Spleen (tissue), 11 donors: ENCODE data around the gene GJA3. TPM values are rescaled to one million over a fixed set of nuclear protein-coding genes. Genes with fewer than 3 reads are reported as not detected.

Experiments used
- DNase-seq: peaks from one replicate; pipeline ENCODE4 v3.0.0-alpha.2; 2020
- H3K27ac ChIP-seq, 8 donors: fragments of 200-600 bp; sonication (generic) in 7 of 8; 1 replicate in 4 of 8; 2 replicates in 4 of 8; pipeline versions ENCODE4 v1.5.0 to v1.8.0; 2016 to 2021; ENCODE audit warnings: inconsistent platforms in 4 of 8, mild to moderate bottlenecking in 4 of 8, moderate library complexity in 1 of 8
- H3K27me3 ChIP-seq, 7 donors: fragments of 200-600 bp; sonication (generic) in 6 of 7; replicated peaks in 1 of 7; 1 replicate in 4 of 7; 2 replicates in 3 of 7; pipeline versions ENCODE4 v1.5.0 to v1.8.0; 2016 to 2021; ENCODE audit warnings: inconsistent platforms in 3 of 7, mild to moderate bottlenecking in 1 of 7
- H3K36me3 ChIP-seq, 6 donors: fragments of 200-600 bp; sonication (generic) in 5 of 6; 1 replicate in 4 of 6; 2 replicates in 2 of 6; pipeline versions ENCODE4 v1.5.0 to v1.8.0; 2016 to 2021; ENCODE audit warnings: inconsistent platforms in 2 of 6
- H3K4me1 ChIP-seq, 6 donors: fragments of 200-600 bp; sonication (generic) in 5 of 6; 1 replicate in 3 of 6; 2 replicates in 3 of 6; pipeline versions ENCODE4 v1.5.0 to v1.8.0; 2016 to 2021; ENCODE audit warnings: inconsistent platforms in 3 of 6
- H3K4me3 ChIP-seq, 8 donors: fragments of 200-600 bp; sonication (generic) in 7 of 8; 1 replicate in 4 of 8; 2 replicates in 4 of 8; pipeline versions ENCODE4 v1.5.0 to v1.8.0; 2016 to 2021; ENCODE audit warnings: inconsistent platforms in 4 of 8, mild to moderate bottlenecking in 4 of 8, moderate library complexity in 2 of 8
- H3K9me3 ChIP-seq, 8 donors: fragments of 200-600 bp; sonication (generic) in 7 of 8; 1 replicate in 4 of 8; 2 replicates in 4 of 8; pipeline versions ENCODE4 v1.5.0 to v1.8.0; 2016 to 2021; ENCODE audit warnings: inconsistent platforms in 4 of 8
- POLR2A ChIP-seq, 3 donors: fragments of 450-650 bp; IDR thresholded peaks; one replicate each; pipeline ENCODE4 v1.5.1; 2017; ENCODE audit warnings: antibody characterized with exemption in 3 of 3, mild to moderate bottlenecking in 1 of 3
- POLR2AphosphoS5 ChIP-seq, 3 donors: sonication (generic); formaldehyde crosslinking; IDR thresholded peaks; one replicate each; pipeline ENCODE4 v1.5.1; 2017; ENCODE audit warnings: antibody characterized with exemption in 3 of 3
- WGBS, 5 donors: extraction: QIAGEN DNeasy Blood & Tissue Kit in 3 of 5; methylation state at CpG; one replicate each; pipeline versions ENCODE4 v1.1.5 to v1.1.7; 2013 to 2018; 5-methylcytosine and 5-hydroxymethylcytosine counted together
- intact Hi-C: fragments of 100-400 bp; cut with DNase I; formaldehyde crosslinking; loops from one replicate; pipeline ENCODE4 v1.15.0; 2023; ENCODE audit warnings: low total_unique reads
- polyA plus RNA-seq, 3 donors: library from polyadenylated mRNA; stranded (reverse); fragments of 200-250 nt; gene quantifications; one replicate each; pipeline ENCODE4 v1.2.1, GENCODE V29; 2013
- total RNA-seq, 7 donors: library from RNA; depleted of rRNA in 3 of 7; stranded (reverse); fragments of >200 nt in 3 of 7; fragmentation: NEBNext Ultra II Directional in 4 of 7; extraction: Animal tissue kit (Norgen Biotek cat#: 25700) in 4 of 7; gene quantifications; one replicate each; pipeline versions ENCODE4 v1.1.0 to v1.2.1, GENCODE V29; 2016 to 2021
- TF ChIP-seq, protein P1 (sequence below), 11 experiments: fragments of 200-600 bp in 7 of 11; fragments of 450-650 bp in 4 of 11; sonication (generic) in 4 of 11; IDR thresholded peaks in 8 of 11; conservative IDR thresholded peaks in 3 of 11; 1 replicate in 7 of 11; 2 replicates in 4 of 11; pipeline versions ENCODE4 v1.4.0 to v1.8.0; 2016 to 2021; ENCODE audit warnings: antibody characterized with exemption in 11 of 11, inconsistent platforms in 4 of 11, mild to moderate bottlenecking in 1 of 11
- donor health status: healthy with polysubstance abuse.
- donor health status: DM: no; HTN: no; CAD: no; lungs with moderate emphysema.
- donor health status: DM: no; HTN: no; CAD: no.
- donor health status: Bipolar disorder and iron deficiency.
- donor health status: healthy.
- donor health status: DM: no; HTN: no; CAD: no.
- donor health status: DM: yes; HTN: yes; CAD: no.

GJA3 gene
- total and polyA plus RNA-seq, 10 donors = 0.12 to 0.43 (median 0.25) TPM

DNA sequence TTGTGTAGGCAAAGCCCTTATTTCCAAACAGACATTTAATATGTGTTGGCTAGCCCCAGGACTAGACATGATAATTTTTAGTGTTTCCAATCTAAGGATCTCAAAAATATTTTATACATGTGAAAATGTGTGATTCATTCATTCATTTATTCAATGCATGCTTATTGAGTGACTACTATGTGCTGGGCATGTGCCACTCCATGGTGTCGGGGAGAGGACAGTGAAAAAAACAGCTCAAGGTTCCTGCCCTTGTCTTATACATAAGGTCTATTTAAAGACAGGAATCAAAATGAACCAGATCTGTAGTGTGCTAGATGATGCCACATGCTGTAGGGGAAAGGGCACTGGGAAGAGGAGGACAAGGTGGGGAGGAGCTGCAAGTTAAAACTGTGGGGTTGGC lies 36.5 kb downstream of the GJA3 start:
- Histone ChIP-seq H3K4me3 (no peak overlapping the region), H3K36me3 (no peaks in the 10 kb centered on the region), H3K9me3 (no peaks in the 10 kb centered on the region), H3K27ac (no peak overlapping the region), H3K4me1 (peaks cover 12 to 39% (median 21%) of the 10 kb centered on the region in 6 donors), H3K27me3 (peaks cover 0 to 50% (median 26%) of the 10 kb centered on the region in 7 donors)
- no peak for DNase-seq
- WGBS, 5 donors = 82 to 91% (median 83%) methylated on average over 1 of the region's 1 CpG
- intact Hi-C loops = no loop called here
- TF ChIP-seq POLR2AphosphoS5 (IDR thresholded peaks at IDR 0.05) (no peak), POLR2A (IDR thresholded peaks at IDR 0.05) (no peak)
- TF ChIP-seq, protein P1, sequence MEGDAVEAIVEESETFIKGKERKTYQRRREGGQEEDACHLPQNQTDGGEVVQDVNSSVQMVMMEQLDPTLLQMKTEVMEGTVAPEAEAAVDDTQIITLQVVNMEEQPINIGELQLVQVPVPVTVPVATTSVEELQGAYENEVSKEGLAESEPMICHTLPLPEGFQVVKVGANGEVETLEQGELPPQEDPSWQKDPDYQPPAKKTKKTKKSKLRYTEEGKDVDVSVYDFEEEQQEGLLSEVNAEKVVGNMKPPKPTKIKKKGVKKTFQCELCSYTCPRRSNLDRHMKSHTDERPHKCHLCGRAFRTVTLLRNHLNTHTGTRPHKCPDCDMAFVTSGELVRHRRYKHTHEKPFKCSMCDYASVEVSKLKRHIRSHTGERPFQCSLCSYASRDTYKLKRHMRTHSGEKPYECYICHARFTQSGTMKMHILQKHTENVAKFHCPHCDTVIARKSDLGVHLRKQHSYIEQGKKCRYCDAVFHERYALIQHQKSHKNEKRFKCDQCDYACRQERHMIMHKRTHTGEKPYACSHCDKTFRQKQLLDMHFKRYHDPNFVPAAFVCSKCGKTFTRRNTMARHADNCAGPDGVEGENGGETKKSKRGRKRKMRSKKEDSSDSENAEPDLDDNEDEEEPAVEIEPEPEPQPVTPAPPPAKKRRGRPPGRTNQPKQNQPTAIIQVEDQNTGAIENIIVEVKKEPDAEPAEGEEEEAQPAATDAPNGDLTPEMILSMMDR (IDR thresholded peaks at IDR 0.05 in 8 of 11, conservative IDR thresholded peaks at IDR 0.05 in 3 of 11) = no peak

DNA sequence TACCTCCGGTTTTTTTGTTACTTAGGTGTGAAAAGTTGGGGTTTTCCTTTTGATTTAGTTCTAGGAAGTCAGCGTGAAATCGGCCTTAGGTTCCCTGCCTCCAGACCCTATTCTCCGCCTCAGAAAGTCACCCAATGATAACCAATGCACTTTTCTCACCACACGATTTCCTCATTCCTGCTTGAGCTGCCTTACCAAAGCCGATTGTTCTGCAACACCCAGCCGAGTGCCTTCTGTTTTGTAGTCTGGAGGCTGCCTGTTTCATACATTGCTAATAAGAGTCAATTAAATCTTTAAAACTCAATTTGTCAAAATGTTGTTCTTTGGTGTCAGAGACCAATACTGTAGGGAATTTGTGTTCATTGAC lies 39.7 kb downstream of the GJA3 start:
- H3K27ac ChIP-seq = peak overlapping the region in 4 of 8 donors; percentile 69 to 86 (median 74)
- 34 to 57% (median 50%) methylated on average over 7 of the region's 7 CpGs for WGBS, 5 donors

DNA sequence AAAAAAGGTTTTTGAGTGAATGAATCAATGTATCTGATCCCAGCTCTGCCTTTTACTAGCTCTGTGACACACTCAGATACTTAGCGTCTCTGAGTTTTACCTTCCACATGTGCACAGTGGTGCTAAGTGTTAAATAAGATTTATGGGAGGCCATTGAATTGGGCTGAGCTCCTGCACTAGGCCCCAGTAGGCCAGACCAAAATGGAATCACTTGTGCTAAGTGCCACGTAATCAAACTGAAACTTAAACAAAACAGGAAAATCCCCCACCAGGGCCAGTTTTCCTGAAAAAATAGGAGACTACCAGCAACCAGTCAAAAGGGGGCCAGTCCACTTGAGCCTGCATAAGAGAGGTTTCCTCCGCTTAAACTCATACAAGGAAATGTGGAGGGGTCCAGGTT lies 40.9 kb downstream of the GJA3 start:
- DNase-seq = no peak
- Histone ChIP-seq H3K27ac (peak overlapping the region in 6 of 8 donors; percentile 27 to 86 (median 70)), H3K36me3 (no peaks in the 10 kb centered on the region), H3K4me3 (peak overlapping the region in 4 of 8 donors; percentile 28 to 81 (median 36)), H3K4me1 (peaks cover 0 to 29% (median 14%) of the 10 kb centered on the region in 6 donors), H3K27me3 (peaks cover 0 to 24% (median 4%) of the 10 kb centered on the region in 7 donors), H3K9me3 (no peaks in the 10 kb centered on the region)
- intact Hi-C loops = no loop called here
- no peak for TF ChIP-seq POLR2AphosphoS5 (IDR thresholded peaks at IDR 0.05)
- TF ChIP-seq, protein P1 (IDR thresholded peaks at IDR 0.05 in 8 of 11, conservative IDR thresholded peaks at IDR 0.05 in 3 of 11) = no peak
- no peak for TF ChIP-seq POLR2A (IDR thresholded peaks at IDR 0.05)
- 58 to 86% (median 78%) methylated on average over 3 of the region's 3 CpGs for WGBS, 5 donors

More for the DNA sequence above, 39.7 kb downstream of the GJA3 start:
- H3K36me3 ChIP-seq = no peaks in the 10 kb centered on the region
- H3K9me3 ChIP-seq = no peaks in the 10 kb centered on the region
- intact Hi-C loops = no loop called here
- peaks cover 0 to 32% (median 4%) of the 10 kb centered on the region in 7 donors for H3K27me3 ChIP-seq
- peaks cover 0 to 29% (median 14%) of the 10 kb centered on the region in 6 donors for H3K4me1 ChIP-seq
- TF ChIP-seq, protein P1 (IDR thresholded peaks at IDR 0.05 in 8 of 11, conservative IDR thresholded peaks at IDR 0.05 in 3 of 11) = no peak
- no peak for TF ChIP-seq POLR2A (IDR thresholded peaks at IDR 0.05)
- TF ChIP-seq POLR2AphosphoS5 (IDR thresholded peaks at IDR 0.05) = no peak
- no peak for DNase-seq
- peak overlapping the region in 5 of 8 donors; percentile 27 to 81 (median 33) for H3K4me3 ChIP-seq

DNA sequence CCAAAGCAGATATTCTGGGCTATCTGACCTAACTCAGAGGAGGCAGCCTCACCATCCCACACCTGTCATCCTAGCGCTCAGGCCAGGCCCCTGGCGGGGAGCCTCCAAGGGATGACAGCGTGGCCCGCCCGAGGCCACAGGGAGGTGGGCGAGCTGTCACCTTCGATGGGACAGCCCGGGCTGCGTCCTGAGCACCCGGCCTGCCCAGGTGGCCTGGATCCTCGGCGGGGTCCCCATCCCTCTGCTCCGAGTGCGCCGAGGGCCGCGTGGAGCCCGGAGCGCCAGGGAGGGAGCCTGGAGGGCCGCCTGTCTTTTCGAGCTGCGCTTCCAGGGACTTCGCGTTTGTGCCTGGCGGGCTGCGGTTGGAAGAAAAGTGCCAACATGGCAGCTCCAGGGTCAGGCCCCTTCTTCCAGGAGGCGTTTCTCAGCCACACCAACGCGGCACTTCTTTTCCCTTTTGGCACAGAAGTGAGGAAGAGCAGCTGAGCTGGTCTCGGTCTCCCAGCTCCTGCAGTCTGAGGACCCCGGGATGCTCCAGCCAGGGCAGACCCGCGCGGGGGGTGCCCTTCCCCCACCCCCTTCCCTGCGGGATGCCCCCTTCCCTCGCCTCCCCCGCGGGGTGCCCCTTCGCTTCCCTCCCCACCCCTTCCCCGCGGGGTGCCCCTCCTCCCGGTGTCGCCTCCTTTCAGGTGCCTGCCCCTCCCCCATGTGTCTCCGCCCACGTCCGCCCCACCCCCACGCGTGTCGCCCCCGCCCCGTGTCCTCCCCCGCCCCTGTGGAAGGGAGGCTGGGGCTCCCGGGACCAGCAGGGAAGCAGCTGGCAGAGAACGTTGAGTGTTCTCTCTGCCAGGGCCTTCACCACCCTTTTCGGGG lies 42.3 kb downstream of the GJA3 start:
- H3K27ac ChIP-seq = peak overlapping the region in 6 of 8 donors; percentile 53 to 86 (median 70)
- intact Hi-C loops = no loop called here
- peaks cover 0 to 29% (median 14%) of the 10 kb centered on the region in 6 donors for H3K4me1 ChIP-seq
- H3K9me3 ChIP-seq = no peaks in the 10 kb centered on the region
- TF ChIP-seq POLR2A (IDR thresholded peaks at IDR 0.05) (no peak), POLR2AphosphoS5 (IDR thresholded peaks at IDR 0.05) (no peak)
- TF ChIP-seq, protein P1 (IDR thresholded peaks at IDR 0.05 in 8 of 11, conservative IDR thresholded peaks at IDR 0.05 in 3 of 11) = peak in 2 of 11 experiments; percentile 16 to 17
- WGBS, 5 donors = 2 to 7% (median 3%) methylated on average over 35 to 54 of the region's 55 CpGs
- peaks cover 0 to 18% (median 0%) of the 10 kb centered on the region in 7 donors for H3K27me3 ChIP-seq
- peak; percentile 80 for DNase-seq
- H3K4me3 ChIP-seq = peak overlapping the region; percentile 42 to 81 (median 57)
- H3K36me3 ChIP-seq = no peaks in the 10 kb centered on the region
